LNCAP (cell line): Measurements from ENCODE around the gene GSG1L.

ENCODE experiments used
- CTCF ChIP-seq: fragments of 450-650 bp; IDR thresholded peaks from 2 replicates; pipeline ENCODE4 v1.5.1; 2017; ENCODE audit warnings: mild to moderate bottlenecking

GSG1L gene

GRCh38 chr16:27859020-27859419, 204.5 kb downstream of the GSG1L start:
- no peak for TF ChIP-seq CTCF

- no peak for TF ChIP-seq CTCF
Measured at GRCh38 chr16:27853651-27854050, 209.9 kb downstream of the GSG1L start.

GRCh38 chr16:27853101-27853500, 210.4 kb downstream of the GSG1L start:
- TF ChIP-seq CTCF = no peak

GRCh38 chr16:27852681-27853080, 210.8 kb downstream of the GSG1L start:
- no peak for TF ChIP-seq CTCF

- no peak for TF ChIP-seq CTCF
Measured at GRCh38 chr16:27852116-27852515, 211.4 kb downstream of the GSG1L start.

GRCh38 chr16:27851586-27851985, 211.9 kb downstream of the GSG1L start:
- no peak for TF ChIP-seq CTCF

GRCh38 chr16:27849621-27850020, 213.9 kb downstream of the GSG1L start:
- no peak for TF ChIP-seq CTCF

- TF ChIP-seq CTCF = no peak
Measured at GRCh38 chr16:27847030-27847550, 216.4 kb downstream of the GSG1L start.
